Vagina (tissue), 2 donors: ENCODE data around the gene PTPRA.

Experiments used
- POLR2A ChIP-seq, 2 donors: fragments of 450-650 bp; IDR thresholded peaks; one replicate each; pipeline ENCODE4 v1.6.1; 2017; ENCODE audit warnings: antibody characterized with exemption in 2 of 2, mild to moderate bottlenecking in 2 of 2, moderate library complexity in 2 of 2
- TF ChIP-seq, protein P1 (sequence below), 3 experiments: fragments of 450-650 bp in 2 of 3; fragments of 200-600 bp in 1 of 3; sonication (generic) in 1 of 3; IDR thresholded peaks; one replicate each; pipeline ENCODE4 v1.5.1; 2017 to 2019; ENCODE audit warnings: antibody characterized with exemption in 3 of 3, mild to moderate bottlenecking in 2 of 3, moderate library complexity in 2 of 3

DNA sequence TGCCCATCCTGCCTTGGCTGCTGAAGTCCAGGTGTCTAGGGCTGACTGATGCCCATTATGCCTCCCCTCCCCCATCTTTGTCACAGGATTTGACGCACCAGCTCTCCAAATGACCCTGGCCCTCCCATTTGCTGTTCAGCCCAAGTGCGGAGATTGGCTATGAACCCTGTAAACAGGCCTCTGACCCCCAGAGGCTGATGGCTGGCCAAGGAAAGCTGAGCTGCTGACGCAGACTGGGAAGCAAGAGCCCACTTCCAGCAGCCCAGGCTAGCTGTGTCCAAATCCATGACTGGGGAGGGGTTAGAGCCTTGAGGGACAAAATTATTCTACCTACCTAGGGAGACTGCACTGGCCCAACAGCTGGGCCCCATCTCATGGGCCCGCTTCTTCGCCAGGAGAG is 169.3 kb downstream of the PTPRA start:
- TF ChIP-seq POLR2A (IDR thresholded peaks at IDR 0.05): no peak
- TF ChIP-seq, protein P1, sequence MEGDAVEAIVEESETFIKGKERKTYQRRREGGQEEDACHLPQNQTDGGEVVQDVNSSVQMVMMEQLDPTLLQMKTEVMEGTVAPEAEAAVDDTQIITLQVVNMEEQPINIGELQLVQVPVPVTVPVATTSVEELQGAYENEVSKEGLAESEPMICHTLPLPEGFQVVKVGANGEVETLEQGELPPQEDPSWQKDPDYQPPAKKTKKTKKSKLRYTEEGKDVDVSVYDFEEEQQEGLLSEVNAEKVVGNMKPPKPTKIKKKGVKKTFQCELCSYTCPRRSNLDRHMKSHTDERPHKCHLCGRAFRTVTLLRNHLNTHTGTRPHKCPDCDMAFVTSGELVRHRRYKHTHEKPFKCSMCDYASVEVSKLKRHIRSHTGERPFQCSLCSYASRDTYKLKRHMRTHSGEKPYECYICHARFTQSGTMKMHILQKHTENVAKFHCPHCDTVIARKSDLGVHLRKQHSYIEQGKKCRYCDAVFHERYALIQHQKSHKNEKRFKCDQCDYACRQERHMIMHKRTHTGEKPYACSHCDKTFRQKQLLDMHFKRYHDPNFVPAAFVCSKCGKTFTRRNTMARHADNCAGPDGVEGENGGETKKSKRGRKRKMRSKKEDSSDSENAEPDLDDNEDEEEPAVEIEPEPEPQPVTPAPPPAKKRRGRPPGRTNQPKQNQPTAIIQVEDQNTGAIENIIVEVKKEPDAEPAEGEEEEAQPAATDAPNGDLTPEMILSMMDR (IDR thresholded peaks at IDR 0.05): no peak
